ENCODE data around the gene TSPAN17. TPM values are rescaled to one million over a fixed set of nuclear protein-coding genes. Genes with fewer than 3 reads are reported as not detected.
A peak's percentile ranks its signal among the peaks of the same experiment; 100 is the strongest.

The TSPAN17 gene
- total and polyA plus RNA-seq, 4 experiments from 2014 or later = 16.0 to 30.7 (median 27.1) TPM

- H3K4me3 Mint-ChIP-seq = peak overlapping the region; percentile 72 to 86 (median 82)
- intact Hi-C loops (cut with micrococcal nuclease) = loop anchor here (1.0 to 2.0 kb wide), 6 partner anchors 10 to 259 kb away; partner anchors contain the start of genes CLTB and RNF44
- H3K36me3 Mint-ChIP-seq = peaks cover 0 to 2% of the 10 kb centered on the region in 2 donors
- H3K4me1 Mint-ChIP-seq = peaks cover 33 to 76% (median 47%) of the 10 kb centered on the region in 4 donors
- ChIA-PET POLR2A (ENCODE audit: partially characterized antibody) (interaction anchor here (0.8 to 7.6 kb wide), 6 partner anchors 11 to 287 kb away, joined by 3 to 55 read pairs (median 6); partner anchors contain the start of genes CLTB, EIF4E1B, KIAA1191 and RNF44), CTCF (ENCODE audit: partially characterized antibody) (interaction anchor here (0.9 to 7.4 kb wide), 5 partner anchors 11 to 323 kb away, joined by 3 to 129 read pairs (median 4); no protein-coding TSS in a partner anchor)
- Histone ChIP-seq H3K27ac (ENCODE audit: low read depth, low read length) (peak overlapping the region; percentile 62), H3K4me1 (ENCODE audit: insufficient read depth, low read length) (peaks cover 56% of the 10 kb centered on the region), H3K4me3 (ENCODE audit: low read length in 2 of 2) (peak overlapping the region; percentile 29 to 76), H3K36me3 (ENCODE audit: insufficient read depth, low read length) (no peaks in the 10 kb centered on the region), H3K27me3 (ENCODE audit: insufficient read depth, low read length) (no peaks in the 10 kb centered on the region), H3K9me3 (ENCODE audit: control insufficient read depth in 1 of 2, low read length in 2 of 2) (no peaks in the 10 kb centered on the region)
- peak overlapping the region; percentile 77 to 91 (median 85) for H3K27ac Mint-ChIP-seq
- peak in 1 of 5 donors; percentile 12 for DNase-seq
- no peaks in the 10 kb centered on the region for H3K27me3 Mint-ChIP-seq
- no peaks in the 10 kb centered on the region for H3K9me3 Mint-ChIP-seq
These were observed 674 bp downstream of the TSPAN17 start for GRCh38 chr5:176647843-176648473.

- Mint-ChIP-seq H3K4me1 (peaks cover 38 to 82% (median 54%) of the 10 kb centered on the region in 4 donors), H3K9me3 (no peaks in the 10 kb centered on the region), H3K27ac (peak overlapping the region; percentile 70 to 88 (median 80)), H3K27me3 (no peaks in the 10 kb centered on the region), H3K36me3 (peaks cover 0 to 7% of the 10 kb centered on the region in 2 donors), H3K4me3 (peak overlapping the region; percentile 72 to 86 (median 82))
- peak overlapping the region; percentile 29 to 76 for H3K4me3 ChIP-seq (ENCODE audit: low read length in 2 of 2)
- no peaks in the 10 kb centered on the region for H3K9me3 ChIP-seq (ENCODE audit: control insufficient read depth in 1 of 2, low read length in 2 of 2)
- peaks cover 62% of the 10 kb centered on the region for H3K4me1 ChIP-seq (ENCODE audit: insufficient read depth, low read length)
- no peaks in the 10 kb centered on the region for H3K36me3 ChIP-seq (ENCODE audit: insufficient read depth, low read length)
- CTCF ChIA-PET (ENCODE audit: partially characterized antibody) = interaction anchor here (1.2 to 7.4 kb wide), 2 partner anchors 10 to 201 kb away, joined by 4 to 129 read pairs; no protein-coding TSS in a partner anchor
- H3K27me3 ChIP-seq (ENCODE audit: insufficient read depth, low read length) = no peaks in the 10 kb centered on the region
- intact Hi-C loops (cut with micrococcal nuclease) = no loop called here
- POLR2A ChIA-PET (ENCODE audit: partially characterized antibody) = interaction anchor here (2.1 to 7.6 kb wide), 3 partner anchors 10 to 232 kb away, joined by 5 to 55 read pairs (median 14); partner anchors contain the start of genes CLTB and RNF44
- peak overlapping the region; percentile 62 for H3K27ac ChIP-seq (ENCODE audit: low read depth, low read length)
- DNase-seq = peak in 3 of 5 donors; percentile 22 to 53 (median 25)
These were observed 1.4 kb downstream of the TSPAN17 start for GRCh38 chr5:176648474-176649194.

- no peaks in the 10 kb centered on the region for H3K36me3 ChIP-seq (ENCODE audit: insufficient read depth, low read length)
- peak overlapping the region in 4 of 7 donors; percentile 30 to 79 (median 50) for H3K27ac Mint-ChIP-seq
- H3K9me3 Mint-ChIP-seq = no peaks in the 10 kb centered on the region
- CTCF ChIA-PET (ENCODE audit: partially characterized antibody) = interaction anchor here (7.4 kb wide), 1 partner anchor 9 kb away, joined by 129 read pairs; no protein-coding TSS in a partner anchor
- H3K27me3 Mint-ChIP-seq = no peaks in the 10 kb centered on the region
- peaks cover 0 to 13% of the 10 kb centered on the region in 2 donors for H3K36me3 Mint-ChIP-seq
- H3K9me3 ChIP-seq (ENCODE audit: control insufficient read depth in 1 of 2, low read length in 2 of 2) = no peaks in the 10 kb centered on the region
- POLR2A ChIA-PET (ENCODE audit: partially characterized antibody) = interaction anchor here (7.6 kb wide), 1 partner anchor 9 kb away, joined by 55 read pairs; no protein-coding TSS in a partner anchor
- H3K4me1 Mint-ChIP-seq = peaks cover 41 to 83% (median 58%) of the 10 kb centered on the region in 4 donors
- no peak overlapping the region for H3K4me3 Mint-ChIP-seq
- intact Hi-C loops (cut with micrococcal nuclease) = no loop called here
- no peak overlapping the region for H3K27ac ChIP-seq (ENCODE audit: low read depth, low read length)
- no peak overlapping the region for H3K4me3 ChIP-seq (ENCODE audit: low read length in 2 of 2)
- no peaks in the 10 kb centered on the region for H3K27me3 ChIP-seq (ENCODE audit: insufficient read depth, low read length)
- no peak for DNase-seq
- peaks cover 73% of the 10 kb centered on the region for H3K4me1 ChIP-seq (ENCODE audit: insufficient read depth, low read length)
These were observed 3.1 kb downstream of the TSPAN17 start for GRCh38 chr5:176650354-176650884.

GRCh38 chr5:176651472-176651980, 4.2 kb downstream of the TSPAN17 start:
- peaks cover 0 to 17% of the 10 kb centered on the region in 2 donors for H3K36me3 Mint-ChIP-seq
- H3K4me1 Mint-ChIP-seq = peaks cover 34 to 72% (median 51%) of the 10 kb centered on the region in 4 donors
- intact Hi-C loops (cut with micrococcal nuclease) = no loop called here
- no peaks in the 10 kb centered on the region for H3K9me3 Mint-ChIP-seq
- peaks cover 66% of the 10 kb centered on the region for H3K4me1 ChIP-seq (ENCODE audit: insufficient read depth, low read length)
- H3K27ac ChIP-seq (ENCODE audit: low read depth, low read length) = no peak overlapping the region
- H3K4me3 ChIP-seq (ENCODE audit: low read length in 2 of 2) = no peak overlapping the region
- H3K27ac Mint-ChIP-seq = peak overlapping the region in 4 of 7 donors; percentile 24 to 62 (median 44)
- ChIA-PET CTCF (ENCODE audit: partially characterized antibody) (interaction anchor here (0.9 to 7.4 kb wide), 2 partner anchors 8 to 78 kb away, joined by 3 to 129 read pairs; no protein-coding TSS in a partner anchor), POLR2A (ENCODE audit: partially characterized antibody) (interaction anchor here (7.6 kb wide), 1 partner anchor 8 kb away, joined by 55 read pairs; no protein-coding TSS in a partner anchor)
- H3K4me3 Mint-ChIP-seq = peak overlapping the region in 1 of 8 donors; percentile 49
- no peaks in the 10 kb centered on the region for H3K27me3 Mint-ChIP-seq
- H3K9me3 ChIP-seq (ENCODE audit: control insufficient read depth in 1 of 2, low read length in 2 of 2) = no peaks in the 10 kb centered on the region
- no peak for DNase-seq
- no peaks in the 10 kb centered on the region for H3K36me3 ChIP-seq (ENCODE audit: insufficient read depth, low read length)
- no peaks in the 10 kb centered on the region for H3K27me3 ChIP-seq (ENCODE audit: insufficient read depth, low read length)

- H3K36me3 Mint-ChIP-seq = peaks cover 0 to 15% of the 10 kb centered on the region in 2 donors
- DNase-seq = no peak
- CTCF ChIA-PET (ENCODE audit: partially characterized antibody) = interaction anchor here (0.9 to 7.4 kb wide), 2 partner anchors 7 to 78 kb away, joined by 3 to 129 read pairs; no protein-coding TSS in a partner anchor
- peak overlapping the region in 4 of 7 donors; percentile 25 to 79 (median 62) for H3K27ac Mint-ChIP-seq
- H3K36me3 ChIP-seq (ENCODE audit: insufficient read depth, low read length) = no peaks in the 10 kb centered on the region
- peaks cover 63% of the 10 kb centered on the region for H3K4me1 ChIP-seq (ENCODE audit: insufficient read depth, low read length)
- H3K4me1 Mint-ChIP-seq = peaks cover 32 to 66% (median 47%) of the 10 kb centered on the region in 4 donors
- H3K9me3 Mint-ChIP-seq = no peaks in the 10 kb centered on the region
- no peak overlapping the region for H3K4me3 ChIP-seq (ENCODE audit: low read length in 2 of 2)
- no peaks in the 10 kb centered on the region for H3K9me3 ChIP-seq (ENCODE audit: control insufficient read depth in 1 of 2, low read length in 2 of 2)
- H3K27me3 ChIP-seq (ENCODE audit: insufficient read depth, low read length) = no peaks in the 10 kb centered on the region
- no peak overlapping the region for H3K4me3 Mint-ChIP-seq
- intact Hi-C loops (cut with micrococcal nuclease) = no loop called here
- POLR2A ChIA-PET (ENCODE audit: partially characterized antibody) = interaction anchor here (7.6 kb wide), 1 partner anchor 7 kb away, joined by 55 read pairs; no protein-coding TSS in a partner anchor
- no peaks in the 10 kb centered on the region for H3K27me3 Mint-ChIP-seq
- no peak overlapping the region for H3K27ac ChIP-seq (ENCODE audit: low read depth, low read length)
These were observed 4.9 kb downstream of the TSPAN17 start for GRCh38 chr5:176652136-176652535.

GRCh38 chr5:176653401-176654385, 6.4 kb downstream of the TSPAN17 start:
- H3K36me3 ChIP-seq (ENCODE audit: insufficient read depth, low read length) = no peaks in the 10 kb centered on the region
- peaks cover 63% of the 10 kb centered on the region for H3K4me1 ChIP-seq (ENCODE audit: insufficient read depth, low read length)
- ChIA-PET POLR2A (ENCODE audit: partially characterized antibody) (interaction anchor here (0.6 to 0.7 kb wide), 2 partner anchors 13 to 236 kb away, joined by 3 to 4 read pairs; no protein-coding TSS in a partner anchor), CTCF (ENCODE audit: partially characterized antibody) (interaction anchor here (1.1 kb wide), 1 partner anchor 457 kb away, joined by 3 read pairs; no protein-coding TSS in a partner anchor)
- peak overlapping the region; percentile 6 for H3K27ac ChIP-seq (ENCODE audit: low read depth, low read length)
- H3K27me3 ChIP-seq (ENCODE audit: insufficient read depth, low read length) = no peaks in the 10 kb centered on the region
- H3K4me3 Mint-ChIP-seq = peak overlapping the region in 2 of 8 donors; percentile 13 to 42
- no peak overlapping the region for H3K4me3 ChIP-seq (ENCODE audit: low read length in 2 of 2)
- H3K27ac Mint-ChIP-seq = peak overlapping the region; percentile 9 to 86 (median 60)
- H3K9me3 Mint-ChIP-seq = no peaks in the 10 kb centered on the region
- peaks cover 0 to 17% of the 10 kb centered on the region in 2 donors for H3K36me3 Mint-ChIP-seq
- H3K27me3 Mint-ChIP-seq = no peaks in the 10 kb centered on the region
- peaks cover 36 to 63% (median 51%) of the 10 kb centered on the region in 4 donors for H3K4me1 Mint-ChIP-seq
- DNase-seq = peak in 1 of 5 donors; percentile 64
- intact Hi-C loops (cut with micrococcal nuclease) = no loop called here
- H3K9me3 ChIP-seq (ENCODE audit: control insufficient read depth in 1 of 2, low read length in 2 of 2) = no peaks in the 10 kb centered on the region

Data from CD4-positive, alpha-beta memory T cell (primary cell).